Measurements from ENCODE around the gene SLCO4C1.

DNA sequence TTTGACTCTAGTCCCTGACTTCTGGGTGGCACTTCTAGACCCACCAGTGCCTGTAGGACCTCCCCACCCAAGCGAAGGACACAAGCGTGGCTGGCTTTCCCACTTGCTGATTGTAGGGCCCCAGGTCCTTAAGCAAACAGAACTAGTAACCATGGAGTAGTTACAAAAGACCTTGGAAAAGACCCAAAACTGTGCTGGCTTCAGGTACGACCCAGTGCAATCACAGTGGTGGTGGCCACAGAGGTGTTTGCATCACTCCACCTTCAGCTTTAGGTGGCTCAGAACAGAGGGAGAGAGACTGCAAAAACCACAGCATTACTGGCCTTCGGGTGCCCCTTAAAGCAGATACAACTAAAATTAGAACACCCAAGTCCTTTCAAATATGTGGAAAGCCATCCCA, 52.9 kb downstream of the SLCO4C1 start:
- TF ChIP-seq POLR2A (IDR thresholded peaks at IDR 0.05): no peak
- TF ChIP-seq, protein P1, sequence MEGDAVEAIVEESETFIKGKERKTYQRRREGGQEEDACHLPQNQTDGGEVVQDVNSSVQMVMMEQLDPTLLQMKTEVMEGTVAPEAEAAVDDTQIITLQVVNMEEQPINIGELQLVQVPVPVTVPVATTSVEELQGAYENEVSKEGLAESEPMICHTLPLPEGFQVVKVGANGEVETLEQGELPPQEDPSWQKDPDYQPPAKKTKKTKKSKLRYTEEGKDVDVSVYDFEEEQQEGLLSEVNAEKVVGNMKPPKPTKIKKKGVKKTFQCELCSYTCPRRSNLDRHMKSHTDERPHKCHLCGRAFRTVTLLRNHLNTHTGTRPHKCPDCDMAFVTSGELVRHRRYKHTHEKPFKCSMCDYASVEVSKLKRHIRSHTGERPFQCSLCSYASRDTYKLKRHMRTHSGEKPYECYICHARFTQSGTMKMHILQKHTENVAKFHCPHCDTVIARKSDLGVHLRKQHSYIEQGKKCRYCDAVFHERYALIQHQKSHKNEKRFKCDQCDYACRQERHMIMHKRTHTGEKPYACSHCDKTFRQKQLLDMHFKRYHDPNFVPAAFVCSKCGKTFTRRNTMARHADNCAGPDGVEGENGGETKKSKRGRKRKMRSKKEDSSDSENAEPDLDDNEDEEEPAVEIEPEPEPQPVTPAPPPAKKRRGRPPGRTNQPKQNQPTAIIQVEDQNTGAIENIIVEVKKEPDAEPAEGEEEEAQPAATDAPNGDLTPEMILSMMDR (IDR thresholded peaks at IDR 0.05): no peak
